DOHH2 (cell line): ENCODE data around the gene SKOR1.

Experiments
- H3F3A ChIP-seq: fragments of 200-600 bp; sonication (generic), shearing (Covaris generic); 2 replicates; pipeline ENCODE4 v1.6.0; 2016; ENCODE audit warnings: antibody characterized with exemption, mild to moderate bottlenecking; ENCODE audit not compliant: control insufficient read depth, insufficient read depth
- H3K27ac ChIP-seq: fragments of 200-600 bp; sonication (generic); 2 replicates; pipeline ENCODE4 v1.5.1; 2014; ENCODE audit warnings: low read depth, mild to moderate bottlenecking, low read length, moderate library complexity
- H3K27me3 ChIP-seq: fragments of 200-600 bp; sonication (generic); 2 replicates; pipeline ENCODE4 v1.6.1; 2014; ENCODE audit warnings: mild to moderate bottlenecking, low read length, mixed read lengths; ENCODE audit not compliant: control insufficient read depth
- H3K36me3 ChIP-seq: fragments of 200-600 bp; sonication (generic); 2 replicates; pipeline ENCODE4 v1.6.1; 2014; ENCODE audit warnings: mild to moderate bottlenecking, low read length, moderate library complexity, mixed read lengths; ENCODE audit not compliant: control insufficient read depth
- H3K4me1 ChIP-seq: fragments of 200-600 bp; sonication (generic); 2 replicates; pipeline ENCODE4 v1.6.1; 2014; ENCODE audit warnings: mild to moderate bottlenecking, low read length, mixed read lengths; ENCODE audit not compliant: control insufficient read depth
- H3K4me2 ChIP-seq: fragments of 200-600 bp; sonication (generic); 2 replicates; pipeline ENCODE4 v1.6.0; 2014; ENCODE audit warnings: mild to moderate bottlenecking, low read length, moderate library complexity
- H3K4me3 ChIP-seq: fragments of 200-600 bp; sonication (generic); 2 replicates; pipeline ENCODE4 v1.5.1; 2014; ENCODE audit warnings: mild to moderate bottlenecking, low read length, mixed read lengths
- H3K79me2 ChIP-seq: fragments of 200-600 bp; sonication (generic); 2 replicates; pipeline ENCODE4 v1.6.1; 2014; ENCODE audit warnings: mild to moderate bottlenecking, low read length, mixed read lengths; ENCODE audit not compliant: control insufficient read depth
- H3K9me2 ChIP-seq: fragments of 200-600 bp; sonication (generic); replicated peaks from 2 replicates; pipeline ENCODE4 v1.6.1; 2014; ENCODE audit warnings: mild to moderate bottlenecking, low read length, mixed read lengths; ENCODE audit not compliant: control insufficient read depth
- H3K9me3 ChIP-seq: fragments of 200-600 bp; sonication (generic); 2 replicates; pipeline ENCODE4 v1.6.1; 2014; ENCODE audit warnings: antibody characterized with exemption, low read length, mixed read lengths; ENCODE audit not compliant: control insufficient read depth, insufficient read depth
- H4K20me1 ChIP-seq: fragments of 200-600 bp; sonication (generic); 2 replicates; pipeline ENCODE4 v1.6.0; 2014; ENCODE audit warnings: low read depth, mild to moderate bottlenecking, antibody characterized with exemption, low read length, moderate library complexity; ENCODE audit not compliant: control insufficient read depth, insufficient read depth
- CTCF ChIP-seq: fragments of 200-600 bp; sonication (generic); IDR thresholded peaks from one replicate; pipeline ENCODE4 v1.5.1; 2014; ENCODE audit warnings: antibody characterized with exemption, mild to moderate bottlenecking, low read depth, low read length; ENCODE audit not compliant: poor library complexity, severe bottlenecking
- EZH2phosphoT487 ChIP-seq: fragments of 200-600 bp; sonication (generic); IDR thresholded peaks from 2 replicates; pipeline ENCODE4 v1.6.1; 2017; ENCODE audit warnings: borderline replicate concordance, mild to moderate bottlenecking, antibody characterized with exemption, low read length, moderate library complexity, mixed read lengths

Gene SKOR1

GRCh38 chr15:67809441-67809840 is 15.9 kb upstream of the SKOR1 start:
- Histone ChIP-seq H3K27me3 (no peaks in the 10 kb centered on the region), H3K79me2 (no peaks in the 10 kb centered on the region), H3K4me2 (no peak overlapping the region), H3K9me2 (no peaks in the 10 kb centered on the region), H3K36me3 (no peaks in the 10 kb centered on the region), H4K20me1 (no peaks in the 10 kb centered on the region), H3F3A (no peaks in the 10 kb centered on the region), H3K27ac (no peak overlapping the region), H3K9me3 (no peaks in the 10 kb centered on the region), H3K4me1 (no peaks in the 10 kb centered on the region), H3K4me3 (no peak overlapping the region)
- TF ChIP-seq EZH2phosphoT487 (no peak), CTCF (no peak)

GRCh38 chr15:67809866-67810265 is 15.4 kb upstream of the SKOR1 start:
- H3F3A ChIP-seq, result no peaks in the 10 kb centered on the region
- H3K79me2 ChIP-seq, result no peaks in the 10 kb centered on the region
- no peaks in the 10 kb centered on the region for H3K9me2 ChIP-seq
- no peaks in the 10 kb centered on the region for H3K4me1 ChIP-seq
- H3K36me3 ChIP-seq, result no peaks in the 10 kb centered on the region
- no peak overlapping the region for H3K4me2 ChIP-seq
- H3K27me3 ChIP-seq, result no peaks in the 10 kb centered on the region
- no peaks in the 10 kb centered on the region for H3K9me3 ChIP-seq
- H3K4me3 ChIP-seq, result no peak overlapping the region
- H4K20me1 ChIP-seq, result no peaks in the 10 kb centered on the region
- H3K27ac ChIP-seq, result no peak overlapping the region
- TF ChIP-seq EZH2phosphoT487 (no peak), CTCF (no peak)

- H4K20me1 ChIP-seq, result no peaks in the 10 kb centered on the region
- H3K27me3 ChIP-seq, result no peaks in the 10 kb centered on the region
- no peaks in the 10 kb centered on the region for H3K79me2 ChIP-seq
- no peaks in the 10 kb centered on the region for H3K9me3 ChIP-seq
- no peak overlapping the region for H3K4me2 ChIP-seq
- H3K27ac ChIP-seq, result no peak overlapping the region
- TF ChIP-seq EZH2phosphoT487 (no peak), CTCF (no peak)
- H3K4me3 ChIP-seq, result no peak overlapping the region
- H3F3A ChIP-seq, result no peaks in the 10 kb centered on the region
- H3K9me2 ChIP-seq, result no peaks in the 10 kb centered on the region
- H3K4me1 ChIP-seq, result no peaks in the 10 kb centered on the region
- H3K36me3 ChIP-seq, result no peaks in the 10 kb centered on the region
These were observed 13.1 kb upstream of the SKOR1 start for GRCh38 chr15:67812241-67812644.

DNA sequence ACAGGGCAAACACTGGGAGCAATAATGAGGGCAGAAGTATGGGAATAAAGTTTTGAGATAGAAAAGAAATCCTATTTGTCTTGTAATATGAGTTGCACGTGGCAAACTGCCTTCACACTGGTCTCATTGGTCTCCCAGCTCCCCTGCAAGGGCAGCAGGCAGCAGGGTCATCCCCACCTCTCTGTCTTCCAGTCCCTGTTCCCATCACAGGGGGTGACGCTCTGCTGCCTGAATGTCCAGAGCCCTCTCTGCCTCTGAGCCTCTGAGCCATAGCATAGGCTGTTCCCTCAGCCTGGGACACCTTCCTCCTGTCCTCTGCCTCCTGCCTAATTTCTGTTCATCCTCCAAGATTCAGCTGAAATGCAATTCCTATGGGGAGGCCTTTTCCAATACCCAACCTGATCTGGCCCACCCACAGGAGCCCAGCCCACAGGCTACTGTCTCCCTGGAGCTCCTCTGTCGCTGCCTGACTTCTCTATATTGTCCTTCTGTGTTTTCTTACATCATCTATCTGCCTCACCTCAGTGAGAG is 12.1 kb upstream of the SKOR1 start:
- TF ChIP-seq EZH2phosphoT487 (no peak), CTCF (no peak)
- H3K27ac ChIP-seq, result no peak overlapping the region
- H3K27me3 ChIP-seq, result peaks cover 1% of the 10 kb centered on the region; the same call in 1 of the 2 replicates
- no peaks in the 10 kb centered on the region for H3K9me2 ChIP-seq
- H3K36me3 ChIP-seq, result no peaks in the 10 kb centered on the region
- no peaks in the 10 kb centered on the region for H3F3A ChIP-seq
- H3K79me2 ChIP-seq, result no peaks in the 10 kb centered on the region
- no peaks in the 10 kb centered on the region for H3K9me3 ChIP-seq
- H3K4me3 ChIP-seq, result no peak overlapping the region
- no peaks in the 10 kb centered on the region for H4K20me1 ChIP-seq
- H3K4me2 ChIP-seq, result no peak overlapping the region
- no peaks in the 10 kb centered on the region for H3K4me1 ChIP-seq
